Sciatic nerve (tissue), 2 donors: ENCODE measurements around the gene SACM1L. TPM values are rescaled to one million over a fixed set of nuclear protein-coding genes. Genes with fewer than 3 reads are reported as not detected.
"Not testable (repeated sequence)": the region's sequence is repeated elsewhere in the genome, so short reads cannot be mapped to it uniquely, and the experiment has no call there.

Experiments used
- ATAC-seq: fragments of 200-7000 bp; cut with Tn5 transposase; one replicate; pipeline ENCODE4 v1.9.1; 2020; ENCODE audit warnings: mild to moderate bottlenecking, moderate library complexity
- DNase-seq: peaks from one replicate; pipeline ENCODE4 v3.0.0-alpha.2; 2020; ENCODE audit warnings: low spot score
- intact Hi-C: fragments of 100-400 bp; cut with DNase I; formaldehyde crosslinking; loops from one replicate; pipeline ENCODE4 v1.14.2; 2022
- total RNA-seq: library from RNA; stranded (reverse); fragmentation: NEBNext Ultra II Directional; extraction: Animal tissue kit (Norgen Biotek cat#: 25700); gene quantifications from one replicate; pipeline ENCODE4 v1.2.1, GENCODE V29; 2021
- donor health status: DM: no; HTN: no; CAD: no.
- donor health status: DM: no; HTN: no; CAD: no.

Gene SACM1L
- total RNA-seq, 1 donor from 2014 or later: 66.0 TPM

- intact Hi-C loops, DNase-seq, ATAC-seq: not testable (repeated sequence)
These were observed 67.9 kb downstream of the SACM1L start for GRCh38 chr3:45757141-45757540.

GRCh38 chr3:45758871-45759270 lies 69.7 kb downstream of the SACM1L start:
- intact Hi-C loops: no loop called here
- ATAC-seq (no peak), DNase-seq (no peak)

- no peak for ATAC-seq
- DNase-seq: no peak
- intact Hi-C loops: loop anchor here (5.0 kb wide), 1 partner anchor 177 kb away; no protein-coding TSS in a partner anchor
These were observed 70.7 kb downstream of the SACM1L start for GRCh38 chr3:45759851-45760250.

- DNase-seq: no peak
- intact Hi-C loops: loop anchor here (5.0 kb wide), 1 partner anchor 176 kb away; no protein-coding TSS in a partner anchor
- ATAC-seq: peak; percentile 91
These were observed 71.9 kb downstream of the SACM1L start for GRCh38 chr3:45760878-45761711.

GRCh38 chr3:45761831-45762230 lies 72.6 kb downstream of the SACM1L start:
- DNase-seq (no peak), ATAC-seq (peak; percentile 16)
- intact Hi-C loops: loop anchor here (5.0 kb wide), 1 partner anchor 175 kb away; no protein-coding TSS in a partner anchor

GRCh38 chr3:45762647-45763302 lies 73.6 kb downstream of the SACM1L start:
- no peak for DNase-seq
- ATAC-seq: no peak
- intact Hi-C loops: loop anchor here (5.0 kb wide), 1 partner anchor 175 kb away; no protein-coding TSS in a partner anchor

GRCh38 chr3:45763303-45763675 lies 74.1 kb downstream of the SACM1L start:
- intact Hi-C loops: loop anchor here (5.0 kb wide), 1 partner anchor 174 kb away; no protein-coding TSS in a partner anchor
- ATAC-seq (no peak), DNase-seq (no peak)

GRCh38 chr3:45765266-45765851 lies 76.2 kb downstream of the SACM1L start:
- intact Hi-C loops: no loop called here
- DNase-seq: no peak

DNA sequence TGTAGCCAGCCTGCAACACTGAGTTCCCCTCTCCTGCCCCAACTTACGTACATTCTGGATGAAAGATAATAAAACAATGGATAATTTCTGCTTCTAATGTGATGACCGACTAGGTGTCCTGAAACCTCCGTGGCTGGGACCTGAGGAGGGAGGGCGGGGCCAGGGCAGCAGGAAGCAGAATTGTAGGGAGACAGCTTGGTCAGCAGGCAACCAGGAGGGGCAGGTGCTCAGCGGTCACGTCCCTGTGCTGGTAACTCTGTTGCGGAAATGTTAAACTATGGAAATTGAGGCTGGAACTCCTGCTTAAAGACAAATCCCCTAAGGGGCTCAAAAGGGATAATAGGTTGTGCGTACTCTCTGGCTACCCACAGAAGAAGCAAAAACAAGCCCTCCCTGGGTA lies 76.8 kb downstream of the SACM1L start:
- intact Hi-C loops: no loop called here
- no peak for ATAC-seq
- DNase-seq: no peak

More at GRCh38 chr3:45765266-45765851, 76.2 kb downstream of the SACM1L start:
- ATAC-seq: no peak

GRCh38 chr3:45771166-45771775 lies 82.1 kb downstream of the SACM1L start:
- ATAC-seq (peak; percentile 23), DNase-seq (no peak)
- intact Hi-C loops: no loop called here

GRCh38 chr3:45771831-45772230 lies 82.6 kb downstream of the SACM1L start:
- intact Hi-C loops: no loop called here
- DNase-seq: no peak
- ATAC-seq: no peak

GRCh38 chr3:45772341-45773035 lies 83.3 kb downstream of the SACM1L start:
- intact Hi-C loops: no loop called here
- no peak for DNase-seq
- ATAC-seq: no peak

- ATAC-seq: no peak
- no peak for DNase-seq
- intact Hi-C loops: no loop called here
These were observed 83.9 kb downstream of the SACM1L start for GRCh38 chr3:45773072-45773471.

GRCh38 chr3:45773714-45774449 lies 84.7 kb downstream of the SACM1L start:
- ATAC-seq (no peak), DNase-seq (no peak)
- intact Hi-C loops: no loop called here

- ATAC-seq (no peak), DNase-seq (no peak)
- intact Hi-C loops: no loop called here
These were observed 85.7 kb downstream of the SACM1L start for GRCh38 chr3:45774581-45775521.

DNA sequence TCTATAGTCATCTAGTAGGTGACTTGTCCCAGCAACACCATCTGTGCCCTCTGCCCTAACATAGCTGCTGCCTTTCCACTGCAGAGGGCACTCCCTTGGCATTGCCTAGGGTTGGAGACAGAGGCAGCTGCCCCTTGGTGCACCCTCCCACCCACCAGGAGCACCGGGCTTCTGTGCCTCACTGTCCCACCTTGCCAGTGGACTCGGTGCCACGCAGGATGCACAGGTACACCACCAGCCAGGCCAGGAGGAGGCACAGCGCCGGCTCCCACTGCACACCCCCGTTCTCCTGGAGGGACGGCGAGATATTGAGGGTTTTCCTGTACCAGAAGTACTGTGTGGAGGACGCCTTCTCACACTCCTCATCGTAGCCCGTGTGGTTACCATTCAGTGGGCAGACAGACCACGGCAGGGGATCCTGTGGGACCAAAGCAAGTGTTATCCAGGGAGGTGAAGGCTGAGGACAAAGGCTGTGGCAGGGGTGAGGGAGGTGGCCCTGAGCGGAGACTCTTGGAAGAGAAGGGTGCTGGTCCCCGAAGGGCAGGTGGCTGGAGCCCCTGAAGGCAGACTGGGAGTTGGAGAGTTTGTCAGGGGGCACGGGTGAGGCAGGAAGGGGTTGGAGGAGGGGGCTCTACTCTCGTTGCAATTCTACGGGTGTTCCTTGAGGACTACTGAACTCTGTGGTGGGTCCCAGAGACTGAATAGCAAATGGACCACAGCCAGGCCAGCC lies 86.5 kb downstream of the SACM1L start:
- no peak for DNase-seq
- intact Hi-C loops: no loop called here
- no peak for ATAC-seq

- no peak for DNase-seq
- intact Hi-C loops: no loop called here
- ATAC-seq: peak; percentile 19
These were observed 87.1 kb downstream of the SACM1L start for GRCh38 chr3:45776301-45776595.
